ENCODE results near the gene DMWD.
"Not testable (repeated sequence)": the region's sequence is repeated elsewhere in the genome, so short reads cannot be mapped to it uniquely, and the experiment has no call there.

The DMWD gene

DNA sequence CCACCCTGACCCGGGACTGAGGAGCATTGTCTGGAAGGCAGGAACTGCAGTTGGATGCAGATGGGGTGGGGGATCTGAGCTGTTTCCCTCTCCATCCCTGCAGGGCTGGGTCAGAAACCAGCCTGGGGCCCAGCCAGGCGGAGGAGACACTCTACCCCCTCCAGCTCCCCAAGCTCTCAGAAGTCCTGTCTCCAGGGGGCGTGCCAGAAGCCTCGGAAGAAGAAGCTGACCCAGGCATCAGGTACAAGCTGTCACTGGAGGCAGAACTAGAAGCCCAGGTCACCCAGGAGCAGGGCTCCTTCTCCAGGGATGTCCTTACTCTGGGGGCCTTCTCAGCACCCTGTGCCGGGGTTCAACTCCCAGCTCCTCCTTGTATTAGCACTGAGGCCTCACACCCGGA lies 39.1 kb downstream of the DMWD start:
- DNase-seq (ENCODE audit: insufficient read length, low spot score), result no peak
- FAIRE-seq, result no peak

DNA sequence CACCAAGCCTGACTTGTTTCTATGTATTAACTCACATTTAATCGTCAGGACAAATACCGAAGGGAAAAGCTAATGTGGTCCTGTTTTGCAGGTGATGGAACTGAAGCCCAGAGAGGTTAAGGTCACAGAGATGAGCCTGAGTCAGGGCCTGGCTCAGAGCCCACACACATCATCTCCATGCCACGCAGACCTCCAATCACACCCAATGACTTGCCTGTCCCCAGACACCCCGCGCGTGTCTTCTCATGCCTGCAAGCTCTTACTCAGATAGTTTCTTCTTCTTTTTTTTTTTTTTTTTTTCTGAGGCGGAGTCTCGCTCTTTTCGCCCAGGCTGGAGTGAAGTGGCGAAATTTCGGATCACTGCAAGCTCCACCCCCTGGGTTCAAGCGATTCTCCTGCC lies 40.0 kb downstream of the DMWD start:
- DNase-seq (ENCODE audit: insufficient read length, low spot score) (no peak), FAIRE-seq (no peak)

- FAIRE-seq; DNase-seq (ENCODE audit: insufficient read length, low spot score): not testable (repeated sequence)
These were observed 41.2 kb downstream of the DMWD start for GRCh38 chr19:45751483-45751882.

DNA sequence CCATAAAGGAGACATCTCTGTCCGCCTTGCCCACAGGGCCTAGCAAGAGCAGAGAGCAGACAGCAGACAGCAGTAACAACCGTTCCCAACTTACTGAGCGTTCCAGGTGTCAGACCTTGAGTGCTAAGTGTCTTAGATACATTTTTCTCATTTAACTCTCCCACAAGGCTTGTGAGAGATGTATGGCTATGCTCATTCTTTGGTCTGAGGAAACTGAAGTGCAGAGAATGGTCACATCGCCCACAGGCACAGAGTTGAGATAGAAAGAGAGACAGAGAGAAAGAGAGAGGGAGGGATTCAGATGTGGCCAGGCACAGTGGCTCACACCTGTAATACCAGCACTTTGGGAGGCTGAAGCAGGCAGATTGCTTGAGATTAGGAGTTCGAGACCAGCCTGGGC lies 45.1 kb downstream of the DMWD start:
- FAIRE-seq (no peak), DNase-seq (ENCODE audit: insufficient read length, low spot score) (no peak)

DNA sequence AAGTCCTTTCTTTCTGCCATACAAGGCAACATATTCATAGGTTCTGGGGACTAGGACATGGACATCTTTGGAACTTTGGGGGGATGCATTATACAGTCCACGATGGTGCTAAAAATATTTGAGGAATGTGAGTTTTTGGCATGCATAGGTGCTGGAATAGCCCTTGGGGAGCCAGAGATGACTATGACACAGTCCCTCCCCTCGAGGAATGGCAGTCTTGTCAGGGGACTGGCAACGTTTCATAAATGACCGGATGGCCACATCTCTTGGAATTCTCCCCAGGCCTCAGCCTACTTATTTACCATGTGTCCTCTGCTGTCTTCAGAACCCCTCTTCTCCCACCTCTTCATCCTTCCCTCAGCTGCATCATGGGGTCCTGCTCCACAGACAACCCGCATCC lies 45.8 kb downstream of the DMWD start:
- DNase-seq (ENCODE audit: insufficient read length, low spot score) (no peak), FAIRE-seq (no peak)

- no peak for FAIRE-seq
These were observed 47.0 kb downstream of the DMWD start for GRCh38 chr19:45745606-45746005.

DNA sequence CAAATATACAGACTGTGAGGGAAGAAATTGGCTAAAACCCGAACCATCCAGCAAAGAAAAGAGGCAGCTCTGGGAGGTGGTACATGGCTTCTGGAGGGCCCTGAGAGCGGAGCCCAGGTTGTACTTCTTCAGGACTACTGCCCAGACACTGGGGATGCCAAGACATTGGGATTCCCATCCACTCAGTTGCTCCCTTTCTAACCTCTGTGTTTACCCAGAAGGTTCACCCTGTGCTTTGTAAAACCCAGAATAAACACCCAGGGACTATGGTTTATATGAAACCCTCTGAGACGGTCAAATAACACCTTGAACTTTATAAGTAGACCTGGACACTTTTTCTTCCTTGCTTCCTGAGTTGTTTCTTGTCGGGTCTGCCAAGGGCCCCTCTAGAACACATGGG lies 49.7 kb downstream of the DMWD start:
- FAIRE-seq (no peak), DNase-seq (ENCODE audit: insufficient read length, low spot score) (no peak)

More at GRCh38 chr19:45745606-45746005, 47.0 kb downstream of the DMWD start:
- DNase-seq (ENCODE audit: insufficient read length, low spot score), result no peak

DNA sequence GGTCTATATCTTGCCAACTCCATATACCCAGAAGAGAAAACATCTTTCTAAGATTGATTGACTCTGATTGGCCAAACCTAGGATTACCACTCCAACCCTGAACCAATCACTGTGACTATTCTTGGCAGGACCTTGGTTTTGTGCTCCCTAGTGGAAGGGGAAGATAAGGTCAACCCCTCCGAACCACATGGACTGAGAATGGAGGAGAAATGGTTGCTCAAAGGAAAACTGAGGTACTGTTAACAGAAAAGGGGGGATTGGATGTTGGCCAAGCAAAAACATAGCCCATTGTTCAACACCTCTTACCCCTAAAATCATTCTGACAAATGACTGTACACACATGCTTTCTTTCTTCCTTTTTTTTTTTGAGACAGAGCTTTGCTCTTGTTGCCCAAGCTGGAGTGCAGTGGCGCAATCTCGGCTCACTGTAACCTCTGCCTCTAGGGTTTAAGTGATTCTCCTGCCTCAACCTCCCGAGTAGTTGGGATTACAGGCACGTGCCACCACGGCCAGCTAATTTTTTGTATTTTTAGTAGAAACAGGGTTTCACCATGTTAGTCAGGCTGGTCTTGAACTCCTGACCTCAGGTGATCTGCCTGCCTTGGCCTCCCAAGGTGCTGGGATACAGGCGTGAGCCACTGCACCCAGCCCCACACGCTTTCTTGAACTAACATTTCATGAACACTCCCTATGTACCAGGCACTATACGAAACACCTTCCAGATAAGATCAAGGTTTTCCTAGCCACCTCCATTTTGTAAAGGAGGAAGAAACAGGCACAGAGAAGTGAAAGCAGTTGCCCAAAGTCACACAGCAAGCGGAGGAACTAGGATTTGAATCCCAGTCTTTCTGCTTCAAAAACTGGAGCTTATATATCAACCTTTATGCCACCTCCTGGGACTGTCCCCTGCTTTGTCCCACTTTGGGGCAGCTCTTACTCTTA lies 52.9 kb downstream of the DMWD start:
- DNase-seq (ENCODE audit: insufficient read length, low spot score), result no peak
- FAIRE-seq, result no peak

DNA sequence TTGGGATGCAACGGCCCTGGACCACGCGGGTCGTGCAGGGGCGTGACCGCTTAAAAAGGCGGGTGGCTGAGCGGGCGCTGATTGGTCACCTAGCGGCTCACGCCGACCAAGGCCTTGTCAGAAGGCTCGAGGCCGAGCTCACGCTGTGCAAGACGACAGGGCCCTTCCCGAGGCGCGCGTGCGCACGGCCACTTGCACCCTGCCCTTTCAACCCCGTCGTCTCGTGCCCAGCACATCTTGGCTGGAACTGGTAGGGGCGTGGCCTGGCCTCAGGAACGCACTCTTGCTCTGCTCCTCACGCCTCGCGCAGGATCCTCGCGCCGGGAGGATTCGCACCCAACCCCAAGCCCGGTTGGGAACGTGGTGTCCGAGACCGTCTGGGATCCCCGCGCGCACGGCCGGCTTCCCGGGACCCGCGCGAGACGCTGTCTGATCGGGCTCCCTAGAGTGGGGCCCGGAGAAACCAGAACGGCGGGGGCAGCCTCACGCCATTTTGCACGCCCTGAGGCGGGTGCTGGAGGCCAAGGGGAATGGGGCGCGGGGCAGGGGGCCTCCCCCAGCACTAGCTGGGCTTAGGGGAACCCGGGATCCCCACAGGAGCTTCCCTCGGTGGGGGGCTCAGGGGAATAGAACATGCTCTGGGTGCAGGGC lies 59.4 kb downstream of the DMWD start, which contains the start of gene MEIOSIN:
TSS of gene MEIOSIN (plus strand) at position 280 of the 651 bp plus-strand sequence. CDS start 1,938 bp downstream, outside the sequence.
- FAIRE-seq (no peak), DNase-seq (ENCODE audit: insufficient read length, low spot score) (no peak)
